ENCODE results near the gene MYT1.

The MYT1 gene

GRCh38 chr20:64156886-64157875 lies 7.1 kb upstream of the MYT1 start:
- Histone ChIP-seq H3K27ac (no peak overlapping the region), H3K4me3 (no peak overlapping the region)
- TF ChIP-seq CTCF (IDR thresholded peaks at IDR 0.05) = no peak
- no peak for DNase-seq (ENCODE audit: low spot score)

- DNase-seq (ENCODE audit: low spot score) = no peak
- no peak overlapping the region for H3K4me3 ChIP-seq
- TF ChIP-seq CTCF (IDR thresholded peaks at IDR 0.05) = no peak
- H3K27ac ChIP-seq = no peak overlapping the region
Observed at GRCh38 chr20:64157878-64158277, 6.4 kb upstream of the MYT1 start.

GRCh38 chr20:64158346-64159285 lies 5.6 kb upstream of the MYT1 start:
- TF ChIP-seq CTCF (IDR thresholded peaks at IDR 0.05) = no peak
- no peak for DNase-seq (ENCODE audit: low spot score)
- H3K27ac ChIP-seq = no peak overlapping the region
- H3K4me3 ChIP-seq = no peak overlapping the region

- no peak for DNase-seq (ENCODE audit: low spot score)
- no peak for TF ChIP-seq CTCF (IDR thresholded peaks at IDR 0.05)
- Histone ChIP-seq H3K4me3 (no peak overlapping the region), H3K27ac (no peak overlapping the region)
Observed at GRCh38 chr20:64159286-64159680, 5.0 kb upstream of the MYT1 start.

- no peak for DNase-seq (ENCODE audit: low spot score)
- TF ChIP-seq CTCF (IDR thresholded peaks at IDR 0.05) = no peak
Observed at GRCh38 chr20:64159711-64160110, 4.5 kb upstream of the MYT1 start.

GRCh38 chr20:64160118-64160517 lies 4.1 kb upstream of the MYT1 start:
- Histone ChIP-seq H3K4me3 (no peak overlapping the region), H3K27ac (no peak overlapping the region)
- DNase-seq (ENCODE audit: low spot score) = no peak
- TF ChIP-seq CTCF (IDR thresholded peaks at IDR 0.05) = no peak

More at GRCh38 chr20:64159711-64160110, 4.5 kb upstream of the MYT1 start:
- Histone ChIP-seq H3K4me3 (no peak overlapping the region), H3K27ac (no peak overlapping the region)
